Medulla oblongata (tissue), 1 donor: ENCODE data around the gene OPCML.
A peak's percentile ranks its signal among the peaks of the same experiment; 100 is the strongest.

Experiments
- DNase-seq: peaks from one replicate; pipeline ENCODE4 v3.0.0-alpha.2; 2015; ENCODE audit errors: extremely low spot score

The OPCML gene

GRCh38 chr11:133413703-133414102 is 118.6 kb downstream of the OPCML start:
- DNase-seq, result no peak

DNA sequence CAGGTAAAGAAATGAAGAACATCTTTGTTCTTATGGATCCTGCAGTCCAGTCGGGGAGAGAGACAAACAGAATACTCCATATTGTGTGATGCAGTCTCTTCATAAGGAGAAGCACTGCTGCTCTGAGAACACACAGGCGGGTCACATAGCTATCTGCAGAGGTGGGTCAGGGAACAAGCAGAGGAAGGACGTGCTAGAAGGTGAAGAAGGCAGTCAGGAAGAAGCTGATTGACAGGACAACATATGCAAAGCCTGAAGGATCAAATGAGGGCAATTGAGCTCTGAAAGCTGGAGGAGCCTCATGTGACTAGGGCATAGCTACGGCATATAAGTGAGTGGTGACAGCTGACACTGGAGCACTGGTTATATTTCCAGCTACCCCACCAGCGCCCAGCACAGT is 122.5 kb downstream of the OPCML start:
- no peak for DNase-seq

- DNase-seq, result no peak
These were observed 123.4 kb downstream of the OPCML start for GRCh38 chr11:133408936-133409335.

GRCh38 chr11:133408402-133408801 is 123.9 kb downstream of the OPCML start:
- no peak for DNase-seq

GRCh38 chr11:133406489-133406888 is 125.8 kb downstream of the OPCML start:
- DNase-seq, result no peak

DNA sequence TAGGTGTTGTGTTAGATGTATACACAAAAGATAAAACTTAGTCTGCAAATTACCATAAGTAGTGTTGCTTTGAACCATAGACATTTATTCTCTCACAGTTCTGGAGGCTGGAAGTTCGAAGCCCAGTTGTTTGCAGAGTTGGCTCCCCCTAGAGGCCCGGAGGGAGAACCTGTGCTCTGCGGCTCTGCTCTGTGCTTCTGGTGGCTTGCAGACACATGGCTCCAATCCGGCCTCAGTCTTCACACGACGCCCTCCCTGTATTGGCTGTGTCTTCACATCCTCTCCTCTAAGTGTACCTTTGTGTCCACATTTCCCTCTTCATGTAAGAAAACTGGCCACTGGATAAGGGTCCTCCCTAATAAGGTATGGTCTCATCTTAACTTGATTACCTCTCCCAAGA is 128.4 kb downstream of the OPCML start:
- no peak for DNase-seq

GRCh38 chr11:133402551-133402950 is 129.8 kb downstream of the OPCML start:
- DNase-seq, result no peak

GRCh38 chr11:133399855-133400625 is 132.3 kb downstream of the OPCML start:
- peak; percentile 48 for DNase-seq

DNA sequence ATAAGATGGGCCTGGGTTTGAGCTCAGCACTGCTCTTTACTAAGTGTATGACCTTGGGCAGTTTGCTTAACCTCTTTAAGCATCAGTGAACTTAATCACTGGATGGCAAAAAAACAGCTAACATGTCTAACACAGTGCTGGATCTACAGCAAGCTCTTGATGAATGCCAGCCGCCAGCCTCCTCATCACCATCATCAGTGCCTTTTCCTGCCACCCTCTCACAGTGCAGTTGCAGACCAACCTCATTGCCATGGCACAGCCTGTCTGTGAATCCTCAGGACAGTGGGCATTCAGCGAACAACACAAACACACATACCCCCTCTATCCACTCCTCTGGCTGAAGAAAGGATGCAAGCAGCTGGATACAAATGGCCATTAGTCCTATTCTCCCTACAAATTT is 133.0 kb downstream of the OPCML start:
- DNase-seq, result no peak

DNA sequence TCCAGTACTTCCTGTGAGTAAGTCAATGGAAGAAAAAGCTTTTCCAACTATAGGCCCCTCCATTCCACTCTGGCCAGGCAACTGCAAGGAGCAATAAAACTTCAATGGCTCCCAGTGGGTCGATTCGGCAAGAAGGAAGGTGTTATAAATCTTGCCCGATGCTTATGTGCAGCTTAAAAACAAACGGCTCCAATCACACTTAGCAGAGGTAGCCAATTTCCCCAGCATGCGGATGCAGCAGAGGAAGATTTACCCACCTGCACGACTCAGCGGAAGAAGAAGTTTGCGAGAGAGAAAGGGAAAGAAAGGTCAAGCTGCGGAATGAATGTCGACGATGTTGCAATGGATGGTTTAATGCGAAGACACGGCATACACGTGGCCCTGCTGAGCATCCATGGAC is 141.5 kb downstream of the OPCML start:
- no peak for DNase-seq

DNA sequence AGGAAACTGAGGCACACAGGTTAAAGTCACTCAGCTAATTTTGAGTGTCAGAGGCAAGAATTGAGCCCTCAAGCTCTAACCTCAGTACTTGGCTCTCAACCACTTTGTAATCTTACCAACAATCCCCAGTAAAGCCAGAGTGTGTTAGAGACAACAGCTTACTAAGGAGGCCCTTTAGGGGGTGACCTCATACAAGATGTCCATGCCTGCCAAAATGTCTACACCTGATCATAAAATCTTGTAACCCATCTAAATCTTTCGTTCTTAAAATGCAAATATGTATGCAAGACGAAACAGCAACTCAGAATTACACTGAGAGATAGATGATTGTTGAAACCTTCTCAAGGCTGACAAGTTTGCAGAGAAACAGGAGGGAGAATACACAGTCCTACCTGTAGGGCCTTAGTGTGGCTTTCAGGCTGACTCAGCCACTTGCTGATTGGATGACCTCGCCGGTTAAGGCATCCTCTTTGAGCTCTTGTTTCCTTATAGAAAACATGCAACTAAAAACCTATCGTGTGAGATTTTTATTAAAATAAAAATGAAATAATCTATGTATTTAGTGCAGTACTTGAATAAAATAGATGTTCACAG is 143.2 kb downstream of the OPCML start:
- no peak for DNase-seq

- no peak for DNase-seq
These were observed 144.0 kb downstream of the OPCML start for GRCh38 chr11:133388260-133388659.

- no peak for DNase-seq
These were observed 145.4 kb downstream of the OPCML start for GRCh38 chr11:133386852-133387251.

DNA sequence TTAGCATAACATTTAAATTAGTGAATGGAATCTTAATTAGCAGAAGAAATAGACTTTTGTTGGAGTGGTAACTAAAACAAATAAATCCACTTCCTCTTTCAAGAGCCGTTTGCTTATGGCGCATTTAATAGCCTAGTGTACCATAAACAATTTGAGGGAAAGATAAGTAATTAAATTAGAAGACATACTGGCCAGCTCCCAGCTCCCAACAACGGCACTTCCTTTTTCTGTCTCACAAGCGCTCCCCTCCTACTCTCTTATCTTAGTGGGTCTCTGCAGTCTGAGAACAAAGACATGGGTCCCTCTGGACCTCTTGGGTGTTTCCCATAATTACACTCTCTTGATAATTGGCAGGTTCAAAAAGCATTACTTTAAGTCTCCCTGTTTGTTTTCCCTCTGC is 146.0 kb downstream of the OPCML start:
- no peak for DNase-seq

- DNase-seq, result no peak
These were observed 146.5 kb downstream of the OPCML start for GRCh38 chr11:133385781-133386180.

DNA sequence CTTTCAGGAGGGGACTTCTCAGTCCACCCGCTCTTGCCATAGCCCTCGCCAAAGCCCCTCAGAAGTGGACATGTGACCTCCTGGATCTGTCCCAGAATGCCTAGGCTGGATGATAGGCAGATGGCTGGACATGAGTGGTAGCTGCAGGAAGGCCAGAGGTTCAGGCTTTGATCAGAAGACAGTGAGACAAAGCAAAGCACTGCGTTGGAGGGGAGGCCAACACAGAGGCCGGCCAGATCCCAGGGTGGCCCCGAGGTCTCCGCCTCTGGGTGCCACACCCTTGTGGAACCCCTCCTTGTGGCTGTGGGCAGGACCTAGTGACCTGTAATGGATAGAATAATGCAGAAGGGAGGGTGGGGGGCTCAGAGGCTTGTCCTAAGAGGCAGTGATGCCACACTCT is 147.6 kb downstream of the OPCML start:
- DNase-seq, result no peak

DNA sequence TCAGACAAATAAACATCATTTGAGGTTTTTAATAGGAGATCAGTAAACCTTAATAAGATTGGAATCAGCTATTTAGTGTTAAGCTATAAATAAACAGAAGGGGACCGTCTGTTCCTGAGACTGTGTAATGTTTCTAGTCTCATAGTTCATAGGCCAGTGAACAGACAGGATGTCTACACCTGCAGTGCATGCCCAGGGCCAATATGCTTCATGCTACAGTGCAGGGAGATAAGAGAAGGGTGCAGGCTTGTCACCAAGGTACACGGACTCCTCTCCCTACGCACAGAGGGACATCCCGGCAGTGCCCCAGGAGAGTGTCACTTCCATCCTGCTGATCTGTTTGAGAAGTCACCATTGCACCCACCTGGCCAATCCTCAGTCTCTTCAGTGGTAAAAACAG is 148.6 kb downstream of the OPCML start:
- no peak for DNase-seq

DNA sequence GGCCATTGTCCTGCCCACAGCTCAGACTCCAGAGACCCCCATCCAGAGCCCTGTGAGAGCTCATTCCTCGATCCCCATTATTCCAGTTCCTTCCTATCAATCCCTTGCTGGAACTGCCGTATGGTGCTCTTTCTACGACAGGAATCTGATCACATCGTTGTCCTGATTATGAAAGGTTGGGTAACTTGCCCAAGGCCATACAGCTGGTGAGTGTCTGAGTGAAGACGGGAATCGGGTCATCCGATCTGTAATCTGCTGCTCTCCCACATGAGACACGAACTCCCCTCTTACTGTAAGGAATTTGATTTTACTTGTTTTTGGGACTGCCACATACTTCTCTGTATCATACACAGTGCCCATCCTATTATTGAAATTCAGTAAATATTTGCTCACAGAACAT is 149.1 kb downstream of the OPCML start:
- DNase-seq, result no peak

GRCh38 chr11:133382131-133382812 is 150.0 kb downstream of the OPCML start:
- peak; percentile 56 for DNase-seq

- no peak for DNase-seq
These were observed 150.6 kb downstream of the OPCML start for GRCh38 chr11:133381761-133382130.

DNA sequence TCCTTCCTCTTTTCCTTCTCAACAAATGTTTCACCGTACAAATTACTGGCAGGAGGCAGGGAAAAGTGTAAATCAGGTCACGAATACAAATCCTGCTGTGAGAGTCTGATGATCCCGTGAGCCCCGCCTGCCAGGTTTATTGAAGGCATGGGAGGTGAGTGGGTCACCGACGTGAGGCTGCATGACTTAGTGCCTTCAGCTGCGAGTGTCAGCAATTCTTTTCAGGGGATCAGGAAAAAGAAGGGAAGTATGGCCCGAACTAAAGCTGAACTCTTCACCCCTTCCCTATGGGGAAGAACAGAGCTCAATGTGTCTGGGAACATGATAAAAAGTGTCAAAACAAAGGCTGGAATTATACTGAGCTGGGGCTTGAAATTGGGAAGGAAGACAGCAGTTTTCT is 166.2 kb downstream of the OPCML start:
- DNase-seq, result no peak

GRCh38 chr11:133362916-133363315 is 169.4 kb downstream of the OPCML start:
- no peak for DNase-seq

DNA sequence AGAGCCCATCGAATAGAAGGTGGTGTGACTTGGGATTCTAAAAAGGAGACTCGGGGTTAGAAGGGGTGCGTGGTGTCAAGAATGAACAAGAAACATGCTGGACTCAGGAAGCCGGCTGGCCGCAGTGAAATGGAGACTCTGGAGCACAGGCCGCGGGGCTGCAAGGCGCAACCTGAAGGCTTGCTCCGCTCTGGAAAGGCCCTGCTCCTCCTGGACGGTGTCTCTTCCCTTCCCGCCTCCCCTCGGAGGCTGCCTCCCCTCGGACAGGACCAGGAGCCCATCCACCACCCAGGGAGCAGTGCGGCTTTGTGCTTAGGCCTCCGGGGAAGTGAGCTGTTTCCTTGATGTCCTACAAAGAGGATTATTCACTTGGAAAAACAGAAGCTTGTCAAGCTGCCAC is 170.1 kb downstream of the OPCML start:
- no peak for DNase-seq
